Activated B cell treated with CpG ODN at 0.5 μM for 24 hours (primary cell): ENCODE results near the gene GBGT1. TPM values are rescaled to one million over a fixed set of nuclear protein-coding genes. Genes with fewer than 3 reads are reported as not detected.

ENCODE experiments used
- ATAC-seq: fragments of 200-7000 bp; cut with Tn5 transposase; one replicate; pipeline ENCODE4 v1.10.0; 2021; ENCODE audit warnings: low read depth, mild to moderate bottlenecking, moderate library complexity
- CTCF ChIA-PET: fragments of 350-600 bp; sonication (Branson Sonifier 250); formaldehyde crosslinking; loops from one replicate; lab custom pipeline; 2021; ENCODE audit warnings: antibody characterized with exemption; lab: Charles Lee
- POLR2A ChIA-PET: fragments of 350-600 bp; sonication (Branson Sonifier 250); formaldehyde crosslinking; loops from one replicate; lab custom pipeline; 2021; ENCODE audit warnings: antibody characterized with exemption; lab: Charles Lee
- DNase-seq: peaks from one replicate; pipeline ENCODE4 v3.0.0; 2022
- H3K27ac Mint-ChIP-seq: one replicate; pipeline ENCODE4 v1.8.0; 2020; ENCODE audit warnings: mixed read lengths
- H3K27me3 Mint-ChIP-seq: one replicate; pipeline ENCODE4 v1.8.0; 2021; ENCODE audit warnings: mixed read lengths
- H3K36me3 Mint-ChIP-seq: one replicate; pipeline ENCODE4 v1.8.0; 2021; ENCODE audit warnings: low read depth, mixed read lengths
- H3K4me1 Mint-ChIP-seq: one replicate; pipeline ENCODE4 v1.8.0; 2021; ENCODE audit warnings: mixed read lengths
- H3K4me3 Mint-ChIP-seq: one replicate; pipeline ENCODE4 v1.8.0; 2020; ENCODE audit warnings: mild to moderate bottlenecking, mixed read lengths
- H3K9me3 Mint-ChIP-seq: one replicate; pipeline ENCODE4 v1.8.0; 2020; ENCODE audit warnings: mixed read lengths
- CTCF ChIP-seq: fragments of 200-600 bp; IDR thresholded peaks from one replicate; pipeline ENCODE4 v1.8.0; 2022; ENCODE audit warnings: antibody characterized with exemption, mild to moderate bottlenecking
- intact Hi-C: fragments of 100-400 bp; cut with micrococcal nuclease; formaldehyde crosslinking; loops from one replicate; pipeline ENCODE4 v1.15.1; 2024
- total RNA-seq: library from RNA; stranded (reverse); gene quantifications from 2 replicates; pipeline ENCODE4 v1.2.3, GENCODE V29; 2022

GBGT1 gene
- total RNA-seq, 1 donor from 2014 or later, result 49.5 TPM

GRCh38 chr9:133204335-133204992 lies 40.8 kb upstream of the GBGT1 start:
- peaks cover 6% of the 10 kb centered on the region for H3K27me3 Mint-ChIP-seq
- ChIA-PET CTCF (no interaction called here), POLR2A (no interaction called here)
- no peaks in the 10 kb centered on the region for H3K9me3 Mint-ChIP-seq
- H3K4me1 Mint-ChIP-seq, result peaks cover 4% of the 10 kb centered on the region
- H3K4me3 Mint-ChIP-seq, result no peak overlapping the region
- intact Hi-C loops, result no loop called here
- no peak overlapping the region for H3K27ac Mint-ChIP-seq
- no peak for DNase-seq
- H3K36me3 Mint-ChIP-seq, result no peaks in the 10 kb centered on the region
- no peak for TF ChIP-seq CTCF
- no peak for ATAC-seq

- H3K9me3 Mint-ChIP-seq, result no peaks in the 10 kb centered on the region
- H3K27ac Mint-ChIP-seq, result no peak overlapping the region
- DNase-seq (no peak), ATAC-seq (no peak)
- CTCF ChIA-PET, result interaction anchor here (0.6 kb wide), 1 partner anchor 701 kb away, joined by 3 read pairs; no protein-coding TSS in a partner anchor
- intact Hi-C loops, result no loop called here
- POLR2A ChIA-PET, result no interaction called here
- TF ChIP-seq CTCF, result no peak
- peaks cover 4% of the 10 kb centered on the region for H3K4me1 Mint-ChIP-seq
- H3K4me3 Mint-ChIP-seq, result no peak overlapping the region
- H3K36me3 Mint-ChIP-seq, result no peaks in the 10 kb centered on the region
- H3K27me3 Mint-ChIP-seq, result peaks cover 6% of the 10 kb centered on the region
Observed at GRCh38 chr9:133203506-133204075, 39.9 kb upstream of the GBGT1 start.

GRCh38 chr9:133202688-133203453 lies 39.2 kb upstream of the GBGT1 start:
- ChIA-PET POLR2A (no interaction called here), CTCF (interaction anchor here (0.7 to 1.0 kb wide), 2 partner anchors 10 to 37 kb away, joined by 3 read pairs; no protein-coding TSS in a partner anchor)
- H3K27ac Mint-ChIP-seq, result no peak overlapping the region
- H3K36me3 Mint-ChIP-seq, result no peaks in the 10 kb centered on the region
- H3K4me3 Mint-ChIP-seq, result no peak overlapping the region
- peaks cover 4% of the 10 kb centered on the region for H3K4me1 Mint-ChIP-seq
- H3K27me3 Mint-ChIP-seq, result peaks cover 6% of the 10 kb centered on the region
- ATAC-seq (no peak), DNase-seq (no peak)
- no peak for TF ChIP-seq CTCF
- intact Hi-C loops, result no loop called here
- H3K9me3 Mint-ChIP-seq, result no peaks in the 10 kb centered on the region

GRCh38 chr9:133202145-133202513 lies 38.4 kb upstream of the GBGT1 start:
- no peak overlapping the region for H3K4me3 Mint-ChIP-seq
- POLR2A ChIA-PET, result no interaction called here
- ATAC-seq (no peak), DNase-seq (no peak)
- intact Hi-C loops, result no loop called here
- no peaks in the 10 kb centered on the region for H3K36me3 Mint-ChIP-seq
- no peak for TF ChIP-seq CTCF
- peaks cover 4% of the 10 kb centered on the region for H3K4me1 Mint-ChIP-seq
- H3K27me3 Mint-ChIP-seq, result peaks cover 6% of the 10 kb centered on the region
- H3K27ac Mint-ChIP-seq, result no peak overlapping the region
- CTCF ChIA-PET, result interaction anchor here (1.0 kb wide), 1 partner anchor 9 kb away, joined by 3 read pairs; no protein-coding TSS in a partner anchor
- no peaks in the 10 kb centered on the region for H3K9me3 Mint-ChIP-seq
